GM12878 (cell line): ENCODE measurements around the gene CASK.

Experiments used
- CBFB ChIP-seq: IDR thresholded peaks from 2 replicates; pipeline ENCODE4 v1.6.1; 2016; ENCODE audit warnings: antibody characterized with exemption, low read depth
- LARP7 ChIP-seq: fragments of 450-650 bp; IDR thresholded peaks from 2 replicates; pipeline ENCODE4 v1.6.1; 2017; ENCODE audit warnings: mild to moderate bottlenecking
- MAX ChIP-seq: IDR thresholded peaks from 2 replicates; pipeline ENCODE4 v1.6.1; 2012; ENCODE audit warnings: low read depth, low read length, improper control_type of control experiment
- NR2F1 ChIP-seq: fragments of 450-650 bp; conservative IDR thresholded peaks from 2 replicates; pipeline ENCODE4 v1.6.1; 2017; ENCODE audit warnings: mild to moderate bottlenecking
- POLR2AphosphoS5 ChIP-seq: IDR thresholded peaks from 2 replicates; pipeline ENCODE4 v1.6.1; 2011; ENCODE audit warnings: mild to moderate bottlenecking, low read length, inconsistent platforms
- RUNX3 ChIP-seq: IDR thresholded peaks from 2 replicates; pipeline ENCODE4 v1.6.1; 2012; ENCODE audit warnings: low read length, inconsistent platforms
- SMC3 ChIP-seq: IDR thresholded peaks from 2 replicates; pipeline ENCODE4 v1.6.1; 2011; ENCODE audit warnings: low read length, improper control_type of control experiment, borderline replicate concordance
- TCF3 ChIP-seq: IDR thresholded peaks from 2 replicates; pipeline ENCODE4 v1.6.1; 2012; ENCODE audit warnings: low read depth, mild to moderate bottlenecking, low read length, borderline replicate concordance; ENCODE audit not compliant: insufficient read depth
- ZNF274 ChIP-seq: IDR thresholded peaks from one replicate; pipeline ENCODE4 v1.8.0; 2011; ENCODE audit not compliant: insufficient read length, insufficient read depth
- TF ChIP-seq, protein P1 (sequence below): fragments of 450-650 bp; IDR thresholded peaks from 2 replicates; pipeline ENCODE4 v1.6.1; 2014; ENCODE audit warnings: mild to moderate bottlenecking
- TF ChIP-seq, protein P2 (sequence below): IDR thresholded peaks from 2 replicates; pipeline ENCODE4 v1.6.1; 2011; ENCODE audit warnings: low read depth, mild to moderate bottlenecking, low read length, moderate library complexity, borderline replicate concordance; ENCODE audit errors: extremely low read depth

- TF ChIP-seq NR2F1 = no peak
- no peak for TF ChIP-seq TCF3
- TF ChIP-seq, protein P1, sequence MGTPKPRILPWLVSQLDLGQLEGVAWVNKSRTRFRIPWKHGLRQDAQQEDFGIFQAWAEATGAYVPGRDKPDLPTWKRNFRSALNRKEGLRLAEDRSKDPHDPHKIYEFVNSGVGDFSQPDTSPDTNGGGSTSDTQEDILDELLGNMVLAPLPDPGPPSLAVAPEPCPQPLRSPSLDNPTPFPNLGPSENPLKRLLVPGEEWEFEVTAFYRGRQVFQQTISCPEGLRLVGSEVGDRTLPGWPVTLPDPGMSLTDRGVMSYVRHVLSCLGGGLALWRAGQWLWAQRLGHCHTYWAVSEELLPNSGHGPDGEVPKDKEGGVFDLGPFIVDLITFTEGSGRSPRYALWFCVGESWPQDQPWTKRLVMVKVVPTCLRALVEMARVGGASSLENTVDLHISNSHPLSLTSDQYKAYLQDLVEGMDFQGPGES = no peak
- TF ChIP-seq LARP7 = no peak
- TF ChIP-seq ZNF274 = no peak
- TF ChIP-seq POLR2AphosphoS5 = no peak
- TF ChIP-seq, protein P2, sequence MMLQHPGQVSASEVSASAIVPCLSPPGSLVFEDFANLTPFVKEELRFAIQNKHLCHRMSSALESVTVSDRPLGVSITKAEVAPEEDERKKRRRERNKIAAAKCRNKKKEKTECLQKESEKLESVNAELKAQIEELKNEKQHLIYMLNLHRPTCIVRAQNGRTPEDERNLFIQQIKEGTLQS = no peak
- no peak for TF ChIP-seq SMC3
- no peak for TF ChIP-seq CBFB
- TF ChIP-seq MAX = no peak
- TF ChIP-seq RUNX3 = no peak
Observed at GRCh38 chrX:41716222-41716621, 207.1 kb downstream of the CASK start.
